ENCODE results near the gene ZBED5.

DNA sequence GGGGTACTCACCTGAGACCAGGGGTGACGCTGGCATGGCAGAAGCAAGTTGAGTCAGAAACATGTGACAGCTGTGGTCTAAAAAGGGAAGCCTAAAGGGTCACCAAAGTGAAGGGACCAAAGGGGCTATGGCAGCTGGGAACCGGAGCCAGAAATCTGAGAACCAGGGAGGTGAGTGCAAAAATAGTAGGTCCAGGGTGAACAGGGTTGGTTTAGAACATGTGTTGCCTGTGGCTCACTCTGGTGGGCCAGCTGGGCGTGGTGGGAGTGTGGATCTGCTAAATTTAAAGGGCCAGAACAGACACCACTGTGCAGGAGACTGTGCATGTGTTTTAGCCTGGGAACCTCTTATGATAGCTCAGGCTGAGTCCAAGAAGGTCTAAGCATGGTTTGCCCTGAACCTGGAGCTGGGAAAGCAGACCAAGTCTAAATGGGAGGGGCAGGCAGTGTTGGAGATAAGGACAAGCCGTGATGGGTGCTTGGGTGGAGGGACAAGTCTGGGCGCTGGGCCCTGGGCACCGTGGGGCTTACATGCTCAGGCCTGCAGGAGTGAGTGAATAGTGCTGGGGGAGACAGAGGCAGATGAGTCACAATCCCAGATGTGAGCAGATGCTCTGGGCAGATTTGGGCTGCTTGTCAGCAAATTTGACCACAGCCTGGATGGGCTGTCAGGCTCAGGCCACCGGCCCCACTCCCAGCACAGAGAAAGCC, 41.4 kb upstream of the ZBED5 start:
- no peak for TF ChIP-seq GATA2 (IDR thresholded peaks at IDR 0.05; ENCODE audit: low read depth, low read length)
- no peak for TF ChIP-seq GATA3 (IDR thresholded peaks at IDR 0.05; ENCODE audit: low read depth, low read length)
